Esophagus mucosa (tissue), 1 donor: ENCODE data around the gene MGAT4B. TPM values are rescaled to one million over a fixed set of nuclear protein-coding genes. Genes with fewer than 3 reads are reported as not detected.

ENCODE experiments used
- ATAC-seq: fragments of 200-7000 bp; cut with Tn5 transposase; one replicate; pipeline ENCODE4 v1.9.1; 2020
- total RNA-seq: library from RNA; stranded (reverse); gene quantifications from one replicate; pipeline ENCODE4 v1.2.4, GENCODE V29; 2023
- donor health status: DM: yes; HTN: yes; CAD: no.

The MGAT4B gene
- total RNA-seq, 1 donor from 2014 or later: 72.1 TPM

DNA sequence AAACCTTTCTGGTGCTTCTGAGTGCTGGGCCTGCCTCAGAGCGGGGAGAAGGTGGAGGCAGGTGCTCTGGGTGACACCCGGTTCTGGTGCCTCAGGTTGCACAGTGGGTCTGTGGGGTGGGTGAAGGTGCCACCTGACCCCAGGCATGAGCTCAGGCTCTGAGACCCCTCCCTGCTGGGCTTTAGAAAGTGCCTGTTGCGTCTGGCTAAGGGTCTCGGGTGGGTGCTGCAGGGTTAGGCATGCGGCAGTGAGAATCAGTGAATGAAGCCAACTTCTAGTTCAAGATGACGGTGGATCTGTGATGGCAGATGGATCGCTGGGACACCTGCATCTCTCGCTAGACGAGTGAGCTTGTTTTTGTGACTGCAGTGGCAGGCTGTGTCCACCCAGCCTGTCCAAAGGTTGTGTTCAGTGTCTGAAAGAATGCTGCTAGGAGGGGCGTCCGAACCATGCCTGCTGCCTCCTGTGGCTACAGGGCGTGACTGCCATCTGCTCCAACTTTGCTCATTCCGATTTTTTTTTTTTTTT, 19.1 kb upstream of the MGAT4B start:
- ATAC-seq: no peak

DNA sequence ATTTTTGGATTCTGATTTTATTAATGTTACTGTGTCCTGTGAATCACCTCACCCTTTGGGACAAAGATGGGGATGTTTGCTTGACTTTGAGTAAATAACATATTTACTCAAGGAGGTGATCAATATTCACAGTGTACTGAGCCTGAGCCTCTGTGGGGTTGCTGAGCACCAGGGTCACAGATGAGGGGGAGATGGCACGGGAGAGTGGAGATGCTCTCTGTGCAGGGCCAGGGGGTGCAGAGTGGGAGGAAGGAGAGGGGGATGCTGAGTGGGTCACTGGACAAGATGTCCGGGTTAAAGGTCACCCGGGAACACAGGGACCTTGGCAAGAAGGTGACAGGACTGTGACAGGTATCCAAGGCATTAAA, 18.1 kb upstream of the MGAT4B start:
- ATAC-seq: no peak

DNA sequence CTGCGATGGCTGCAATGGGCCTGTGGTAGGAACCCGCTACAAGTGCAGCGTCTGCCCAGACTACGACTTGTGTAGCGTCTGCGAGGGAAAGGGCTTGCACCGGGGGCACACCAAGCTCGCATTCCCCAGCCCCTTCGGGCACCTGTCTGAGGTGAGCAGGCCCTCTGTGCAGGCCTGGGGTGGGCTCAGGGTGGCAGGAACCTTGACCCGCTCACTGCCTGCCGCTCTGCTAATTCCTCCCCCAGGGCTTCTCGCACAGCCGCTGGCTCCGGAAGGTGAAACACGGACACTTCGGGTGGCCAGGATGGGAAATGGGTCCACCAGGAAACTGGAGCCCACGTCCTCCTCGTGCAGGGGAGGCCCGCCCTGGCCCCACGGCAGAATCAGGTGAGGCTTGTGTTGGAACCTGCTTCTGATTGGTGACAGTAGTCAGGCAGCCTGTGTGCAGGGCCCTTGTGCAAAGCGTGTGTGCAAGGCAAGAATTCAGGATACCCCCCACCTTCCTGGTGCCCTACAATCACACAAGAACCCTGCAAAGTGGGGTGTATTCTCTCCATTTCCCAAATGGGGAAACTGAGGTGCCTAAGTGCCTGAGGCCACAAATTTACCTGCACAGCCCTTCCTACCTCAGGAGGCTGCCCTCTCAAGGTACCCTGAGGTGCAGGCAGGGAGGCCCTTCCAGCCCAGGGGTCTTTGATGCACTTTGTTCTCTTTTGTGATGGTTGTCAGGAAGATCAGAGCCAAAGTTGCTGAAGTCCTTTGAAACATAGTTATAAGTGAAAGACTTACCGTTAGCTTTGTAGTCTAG, 17.5 kb upstream of the MGAT4B start:
- ATAC-seq: no peak

DNA sequence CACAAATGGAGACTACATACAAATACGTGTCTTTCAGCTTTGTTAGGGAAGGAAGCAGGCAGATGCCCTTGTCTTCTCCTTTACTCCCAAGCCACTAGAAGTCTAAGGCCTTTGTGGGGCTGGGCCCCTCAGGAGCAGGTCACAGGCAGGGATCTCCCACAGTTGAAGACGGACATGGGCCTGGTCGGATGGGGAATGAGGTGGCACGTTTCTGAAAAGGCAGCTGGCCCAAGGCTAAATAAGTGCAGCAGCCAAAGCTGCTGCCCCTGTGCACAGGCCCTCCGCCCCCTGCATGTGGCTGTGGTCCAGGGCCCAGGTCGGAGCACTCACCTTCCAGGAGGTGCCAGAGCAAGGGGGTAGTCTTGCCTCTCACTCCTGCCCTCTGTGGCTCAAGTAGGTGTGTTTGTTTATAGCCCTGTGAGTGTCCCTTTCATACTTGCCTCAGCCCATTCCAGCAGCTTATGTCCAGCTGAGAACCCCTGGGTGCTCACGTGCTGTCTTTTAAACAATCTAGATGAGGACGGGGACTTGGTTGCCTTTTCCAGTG, 15.9 kb upstream of the MGAT4B start:
- no peak for ATAC-seq

DNA sequence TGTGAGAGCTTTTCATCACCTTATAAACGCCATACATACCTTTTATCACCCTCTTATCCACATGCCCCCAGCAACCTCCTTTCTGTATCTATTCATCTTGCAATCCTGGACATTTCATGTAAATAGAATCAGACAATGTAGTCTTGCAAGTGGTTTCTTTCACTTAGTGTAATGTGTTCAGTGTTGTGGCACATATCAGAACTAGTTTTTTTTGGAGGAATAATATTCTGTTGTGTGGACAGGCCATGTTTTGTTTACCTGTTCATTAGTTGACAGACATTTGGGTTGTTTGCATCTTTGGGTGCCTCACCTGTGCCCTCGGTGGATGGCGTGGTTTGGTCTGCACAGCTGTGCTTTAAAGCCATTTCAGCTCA, 15.4 kb upstream of the MGAT4B start:
- no peak for ATAC-seq

DNA sequence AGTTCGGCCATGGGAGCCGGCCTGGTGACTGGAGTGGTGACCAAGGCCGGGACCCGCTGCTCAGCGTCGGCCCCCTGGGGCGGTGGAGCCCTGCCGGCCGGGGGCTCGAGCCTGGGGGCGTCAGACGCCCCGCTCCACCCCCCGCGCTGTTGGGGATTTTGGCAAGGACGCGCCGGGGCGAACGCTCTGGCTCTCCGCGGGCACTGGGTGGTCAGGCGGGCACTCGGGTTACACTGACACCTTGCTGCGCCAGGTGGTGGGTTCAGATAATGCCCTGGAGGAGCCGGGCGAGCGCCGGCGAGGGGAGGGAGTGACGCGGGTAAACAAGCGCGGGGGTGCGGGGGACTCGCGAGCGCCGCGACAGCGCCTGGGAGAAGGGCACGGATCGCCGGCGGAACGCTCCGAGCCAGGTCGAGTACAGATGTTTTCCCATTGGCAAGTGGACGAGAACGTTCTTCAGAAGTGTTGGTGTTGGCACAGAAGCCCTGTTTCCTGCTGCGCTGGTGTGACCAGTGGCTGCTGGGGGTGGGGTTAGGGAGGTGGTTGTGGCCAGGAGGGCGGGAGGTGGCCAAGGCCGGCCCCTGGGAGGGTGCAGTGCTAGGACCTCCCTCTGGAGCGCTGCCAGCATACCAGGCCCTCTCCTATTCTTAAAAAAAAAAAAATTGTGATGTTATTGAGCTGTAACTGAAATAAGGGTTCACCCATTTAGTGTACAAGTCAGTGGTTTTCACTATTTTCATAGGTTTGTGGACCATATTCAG, 14.8 kb upstream of the MGAT4B start:
- ATAC-seq: peak; percentile 78

DNA sequence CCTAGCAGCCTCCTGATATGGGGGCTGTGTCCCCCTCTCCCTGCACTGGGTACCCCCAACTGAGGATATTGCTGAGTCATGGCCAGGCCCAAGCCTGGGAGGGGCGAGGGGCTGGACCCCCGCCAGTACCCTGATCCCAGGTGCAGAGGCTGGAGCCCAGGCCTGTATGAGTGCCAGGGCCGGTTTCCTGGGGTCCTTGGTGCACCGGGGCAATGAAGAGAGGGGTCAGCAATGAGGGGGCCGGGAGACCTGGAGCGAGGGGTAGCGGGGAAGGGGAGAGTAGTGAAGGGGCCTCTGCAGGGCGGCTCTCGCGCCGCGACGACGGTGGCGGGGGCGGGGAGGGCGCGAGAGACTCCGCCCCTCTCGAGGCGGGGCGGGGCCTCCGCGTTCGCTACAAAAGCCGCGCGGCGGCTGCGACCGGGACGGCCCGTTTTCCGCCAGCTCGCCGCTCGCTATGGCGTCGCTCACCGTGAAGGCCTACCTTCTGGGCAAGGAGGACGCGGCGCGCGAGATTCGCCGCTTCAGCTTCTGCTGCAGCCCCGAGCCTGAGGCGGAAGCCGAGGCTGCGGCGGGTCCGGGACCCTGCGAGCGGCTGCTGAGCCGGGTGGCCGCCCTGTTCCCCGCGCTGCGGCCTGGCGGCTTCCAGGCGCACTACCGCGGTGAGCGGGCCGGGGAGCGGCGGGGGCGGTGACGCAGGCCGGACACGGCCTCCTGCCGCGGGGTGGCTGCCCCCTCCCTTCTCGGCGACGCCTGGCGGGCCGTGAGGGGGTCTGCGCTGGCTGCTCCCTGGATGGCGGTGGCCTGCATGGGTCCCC, 14.0 kb upstream of the MGAT4B start, which contains the start of gene SQSTM1:
TSS of gene SQSTM1 (plus strand) at position 423 of the 815 bp plus-strand sequence. CDS start at position 455, 32 bp downstream.
- ATAC-seq: peak; percentile 64

DNA sequence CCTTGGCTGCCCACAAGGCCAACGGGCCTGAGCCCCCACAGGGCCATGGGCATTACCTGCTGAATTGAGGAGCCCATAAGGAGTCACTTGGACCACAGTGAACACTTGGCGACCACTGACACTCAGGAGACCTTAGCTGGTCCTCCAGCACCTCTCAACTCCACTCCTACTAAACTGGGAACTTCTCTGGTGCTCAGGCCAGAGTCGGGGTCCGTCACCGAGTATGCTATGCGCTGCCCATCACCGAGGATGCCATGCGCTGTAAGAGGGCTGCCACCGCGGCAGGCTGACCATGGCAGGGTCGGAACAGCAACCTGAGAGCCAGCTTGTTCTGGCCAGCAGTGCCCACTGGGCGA, 13.4 kb upstream of the MGAT4B start:
- no peak for ATAC-seq

DNA sequence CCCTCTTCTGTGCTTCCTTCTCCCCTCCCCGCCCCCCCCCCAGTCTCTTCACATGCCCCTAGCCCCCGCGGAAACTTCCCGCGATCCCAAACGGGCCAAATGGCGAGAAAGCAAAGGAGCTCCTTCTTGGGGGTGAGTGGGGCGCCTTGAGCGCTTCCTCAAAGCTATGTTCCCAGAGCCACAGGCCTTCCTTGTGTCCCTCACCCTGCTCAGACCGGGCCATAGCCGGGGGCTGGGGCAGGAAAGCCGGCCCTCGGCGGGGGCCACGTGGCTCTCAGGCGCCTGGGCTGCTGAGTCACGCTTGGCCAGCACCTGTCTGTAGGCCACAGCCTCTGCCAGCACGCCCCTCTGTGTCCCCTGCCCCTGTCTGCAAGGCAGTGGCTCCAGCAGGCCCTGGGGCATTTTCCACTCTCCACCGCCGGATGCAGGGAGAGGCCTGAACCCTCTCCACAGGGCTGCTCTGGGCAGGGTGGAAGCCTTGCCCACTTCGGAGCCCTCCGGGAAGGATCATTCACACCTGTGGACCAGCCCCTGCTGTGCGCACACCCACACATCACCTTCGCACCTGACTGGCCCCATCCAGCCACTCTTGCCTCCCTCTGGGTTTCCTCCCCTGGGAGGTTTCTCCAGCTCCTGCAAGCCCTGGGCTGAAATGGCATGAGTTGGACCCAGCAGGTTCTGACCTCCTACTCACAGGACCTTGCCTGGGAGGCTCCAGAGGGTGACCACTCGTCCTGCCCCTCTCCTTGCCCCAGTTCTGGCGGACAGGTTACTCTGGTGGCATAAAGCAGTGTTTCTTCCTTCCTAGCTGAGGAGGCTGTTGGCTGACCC, 12.8 kb upstream of the MGAT4B start:
- peak; percentile 30 for ATAC-seq

DNA sequence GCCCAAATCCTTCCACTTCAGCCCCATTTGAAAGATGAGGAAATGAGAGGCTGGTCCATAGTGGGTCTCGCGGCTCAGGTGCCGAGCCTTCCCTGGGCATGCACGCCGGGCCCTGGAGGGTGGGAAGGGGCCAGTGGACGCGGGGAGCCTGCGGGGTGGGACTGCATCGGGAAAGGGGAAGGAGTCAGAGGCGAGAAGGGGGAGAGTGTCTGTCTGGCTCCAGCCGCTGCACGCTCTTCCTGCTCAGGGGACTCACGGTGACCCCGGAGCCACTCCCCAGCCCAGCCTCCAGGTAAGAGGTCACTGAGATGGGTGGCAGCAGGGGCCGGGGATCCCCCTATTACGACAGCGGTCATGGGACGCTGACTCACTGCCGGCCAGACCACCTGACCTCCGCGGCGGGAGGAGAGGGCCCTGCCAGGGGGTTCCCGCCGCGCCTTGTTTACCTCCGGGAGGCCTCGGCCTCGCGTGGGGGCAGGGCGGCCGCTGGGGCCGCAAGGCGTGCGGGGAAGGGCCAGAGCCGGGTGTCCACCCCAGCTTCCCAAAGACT, 12.2 kb upstream of the MGAT4B start:
- peak; percentile 82 for ATAC-seq

DNA sequence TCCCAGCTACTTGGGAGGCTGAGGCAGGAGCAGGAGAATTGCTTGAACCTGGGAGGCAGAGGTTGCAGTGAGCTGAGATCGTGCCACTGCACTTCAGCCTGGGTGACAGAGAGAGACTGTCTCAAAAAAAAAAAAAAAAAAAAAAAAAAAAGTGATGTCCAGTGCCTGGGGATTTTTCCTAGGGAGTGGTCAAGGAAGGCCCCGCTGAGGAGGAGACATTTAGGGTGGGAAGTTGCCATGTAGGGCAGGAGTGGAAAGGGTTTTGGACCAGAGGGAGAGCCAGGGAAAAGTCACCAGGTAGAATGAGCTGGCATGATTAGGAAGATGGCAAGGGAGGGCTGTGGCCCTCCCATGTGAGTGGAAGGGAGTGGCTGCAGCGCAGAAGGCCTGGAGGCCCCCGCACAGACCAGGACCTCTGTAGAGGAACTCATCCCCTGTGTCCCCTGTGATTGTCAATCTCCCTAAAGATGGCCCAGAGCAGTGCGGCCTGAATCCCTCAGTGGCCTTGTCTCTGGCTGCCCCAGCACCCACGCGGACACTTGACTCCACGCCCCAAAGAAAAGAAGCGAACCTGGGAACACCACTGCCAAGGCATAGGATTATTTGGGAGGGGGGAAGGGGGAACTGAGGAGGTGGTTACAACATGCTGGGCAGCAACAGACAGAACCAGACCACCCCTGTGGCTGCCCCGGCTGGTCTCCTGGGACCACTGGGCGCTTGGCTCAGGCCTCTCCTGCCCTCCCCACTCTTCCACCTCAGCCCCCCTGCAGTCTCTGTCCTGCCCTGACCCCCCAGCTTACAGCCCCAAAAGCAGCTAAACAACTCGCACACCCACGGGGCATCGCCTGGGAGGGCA, 11.5 kb upstream of the MGAT4B start:
- no peak for ATAC-seq

DNA sequence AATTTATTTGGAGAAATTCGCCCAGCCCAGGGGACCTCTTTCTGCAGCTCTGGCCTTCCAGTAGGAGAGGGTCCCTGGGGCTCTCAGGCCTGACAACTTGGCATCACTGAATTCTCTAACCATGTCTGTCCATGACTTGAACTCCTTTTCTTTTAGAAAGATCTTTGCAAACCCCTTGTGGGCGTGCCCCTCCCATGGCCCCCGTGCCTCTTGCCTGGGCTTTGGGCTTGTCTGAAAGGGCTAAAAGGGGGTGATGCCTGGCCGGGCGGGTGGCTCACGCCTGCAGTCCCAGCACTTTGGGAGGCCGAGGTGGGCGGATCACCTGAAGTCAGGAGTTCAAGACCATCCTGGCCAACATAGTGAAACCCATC, 10.8 kb upstream of the MGAT4B start:
- no peak for ATAC-seq

DNA sequence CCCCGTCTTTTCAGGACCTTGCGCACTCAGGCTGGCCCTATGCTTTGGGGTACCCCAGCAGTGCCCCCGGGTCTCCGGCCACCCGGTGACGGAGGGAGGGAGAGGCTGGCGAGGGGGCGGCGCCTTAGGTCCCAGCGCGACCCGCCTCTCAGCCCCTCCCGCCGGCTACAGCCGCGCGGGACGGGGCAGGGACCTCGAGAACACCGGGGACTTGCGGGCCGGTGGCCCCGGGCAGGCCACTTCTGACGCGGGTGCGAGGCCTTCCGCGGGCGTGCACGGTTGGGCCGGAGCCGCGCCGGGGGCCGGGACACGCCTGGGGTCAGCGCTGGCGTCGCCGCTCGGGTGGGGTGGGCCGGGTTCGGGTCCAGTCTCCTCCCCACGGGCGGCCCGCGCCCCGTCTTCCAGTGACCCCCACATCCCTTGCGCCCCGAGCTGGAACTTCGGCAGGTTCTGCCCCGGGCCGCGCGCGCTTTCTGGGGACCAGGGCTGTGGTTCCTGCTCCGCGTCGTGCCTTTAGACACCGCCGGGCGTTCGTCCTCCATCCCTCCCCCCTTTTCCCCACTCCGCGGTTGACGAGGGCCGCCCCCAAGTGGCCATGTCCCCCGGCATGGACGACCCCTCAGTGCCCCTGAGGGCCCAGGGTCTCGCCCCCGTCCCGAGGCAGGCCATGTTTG, 10.3 kb upstream of the MGAT4B start:
- ATAC-seq: no peak

DNA sequence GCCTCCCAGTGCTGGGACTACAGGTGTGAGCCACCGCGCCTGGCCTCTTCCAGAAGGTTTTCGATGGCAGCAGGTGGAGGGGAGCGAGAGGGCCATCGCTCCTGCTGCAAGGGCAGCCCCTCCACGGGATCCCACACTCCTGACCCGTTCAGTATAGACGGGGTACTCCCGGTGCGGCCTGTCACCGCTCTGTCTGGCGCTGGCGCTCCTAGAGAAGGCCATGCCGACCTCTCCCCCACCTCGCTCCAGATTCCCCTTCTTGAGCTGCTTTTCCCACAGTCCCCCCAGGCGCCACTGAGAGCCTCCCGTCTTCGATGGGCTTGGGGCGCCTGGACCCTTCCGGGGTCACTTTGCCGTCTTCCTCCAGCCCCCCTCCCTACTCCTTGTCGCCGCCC, 9.7 kb upstream of the MGAT4B start:
- no peak for ATAC-seq

DNA sequence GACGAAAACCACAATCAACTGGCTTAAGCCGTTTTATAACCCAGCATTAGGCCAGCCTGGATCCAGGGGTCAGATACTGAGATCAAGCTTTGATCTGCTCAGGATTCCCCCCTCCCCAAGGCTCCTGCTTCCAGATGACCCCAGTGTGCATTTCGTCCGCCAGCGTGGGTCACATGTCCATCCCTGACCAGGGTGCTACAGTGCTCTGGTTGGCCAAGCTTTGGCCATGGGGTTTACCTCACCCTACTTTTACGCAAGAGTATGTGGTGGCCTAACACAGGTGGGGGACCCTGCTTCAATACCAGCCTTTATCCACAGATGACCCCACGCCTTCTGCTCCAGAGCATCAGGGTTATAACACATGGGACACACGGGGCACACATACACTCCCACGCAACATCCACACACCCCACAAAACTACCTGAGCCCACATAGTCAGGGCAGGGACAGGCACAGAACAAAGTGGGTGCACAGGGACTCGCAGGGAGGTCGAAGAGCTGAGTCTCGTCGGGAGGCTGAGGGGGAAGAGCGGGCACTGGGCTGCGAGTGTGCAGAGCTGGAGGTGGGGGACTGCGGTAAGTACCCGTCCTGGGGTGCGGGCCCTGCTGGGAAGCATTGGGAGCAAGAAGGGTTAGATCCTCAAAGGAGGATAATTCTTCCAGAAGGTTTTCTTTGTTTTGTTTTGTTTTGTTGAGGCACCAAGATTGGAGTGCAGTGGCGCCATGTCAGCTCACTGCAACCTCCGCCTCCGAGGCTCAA, 9.0 kb upstream of the MGAT4B start:
- no peak for ATAC-seq

DNA sequence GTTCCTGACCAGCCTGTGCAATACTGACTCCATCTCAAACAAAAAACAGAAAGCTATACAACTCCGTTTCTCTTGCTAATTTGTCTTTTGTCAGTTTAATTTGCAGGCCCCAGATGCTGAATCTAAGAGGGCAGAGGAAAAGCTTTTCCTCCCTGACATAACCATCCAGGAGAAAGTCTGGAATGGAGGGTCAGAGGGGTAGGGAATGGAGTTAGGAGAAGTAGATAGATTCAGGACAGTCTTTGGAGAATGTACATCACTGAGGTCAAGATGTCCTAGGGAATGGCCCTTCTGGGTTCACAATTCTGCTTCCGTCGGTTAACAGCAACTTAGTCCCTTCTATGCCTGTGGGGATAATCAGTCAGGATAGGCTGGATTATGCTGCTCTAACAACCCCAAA, 7.4 kb upstream of the MGAT4B start:
- no peak for ATAC-seq

DNA sequence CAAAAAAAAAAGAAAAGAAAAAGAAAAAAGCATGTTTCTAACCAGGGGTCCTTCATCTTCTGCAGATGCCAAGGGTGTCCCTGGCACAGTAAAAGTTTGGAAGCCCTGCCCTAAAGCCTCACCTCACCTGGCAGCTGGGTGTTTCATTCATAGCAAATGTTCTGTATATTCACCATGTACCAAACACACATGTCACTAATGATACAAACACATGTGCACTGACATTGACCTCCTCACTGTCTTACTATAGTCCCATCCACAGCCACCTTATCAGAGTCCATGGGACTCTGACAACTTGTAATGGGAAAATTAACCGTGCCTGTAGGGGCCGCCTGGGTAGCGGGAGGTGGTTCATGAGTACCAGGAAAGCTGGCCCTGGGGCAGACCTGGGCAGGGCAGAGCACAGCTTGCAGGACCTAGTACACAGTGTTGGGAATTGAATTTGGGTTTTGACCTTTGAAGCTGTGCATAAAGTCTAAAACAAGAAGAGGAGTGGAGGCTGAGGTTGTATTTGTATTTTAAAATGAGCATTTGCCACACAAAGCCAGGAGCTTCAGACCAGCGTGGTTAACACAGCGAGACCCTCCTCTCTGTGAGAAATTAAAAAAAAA, 6.4 kb upstream of the MGAT4B start:
- no peak for ATAC-seq

DNA sequence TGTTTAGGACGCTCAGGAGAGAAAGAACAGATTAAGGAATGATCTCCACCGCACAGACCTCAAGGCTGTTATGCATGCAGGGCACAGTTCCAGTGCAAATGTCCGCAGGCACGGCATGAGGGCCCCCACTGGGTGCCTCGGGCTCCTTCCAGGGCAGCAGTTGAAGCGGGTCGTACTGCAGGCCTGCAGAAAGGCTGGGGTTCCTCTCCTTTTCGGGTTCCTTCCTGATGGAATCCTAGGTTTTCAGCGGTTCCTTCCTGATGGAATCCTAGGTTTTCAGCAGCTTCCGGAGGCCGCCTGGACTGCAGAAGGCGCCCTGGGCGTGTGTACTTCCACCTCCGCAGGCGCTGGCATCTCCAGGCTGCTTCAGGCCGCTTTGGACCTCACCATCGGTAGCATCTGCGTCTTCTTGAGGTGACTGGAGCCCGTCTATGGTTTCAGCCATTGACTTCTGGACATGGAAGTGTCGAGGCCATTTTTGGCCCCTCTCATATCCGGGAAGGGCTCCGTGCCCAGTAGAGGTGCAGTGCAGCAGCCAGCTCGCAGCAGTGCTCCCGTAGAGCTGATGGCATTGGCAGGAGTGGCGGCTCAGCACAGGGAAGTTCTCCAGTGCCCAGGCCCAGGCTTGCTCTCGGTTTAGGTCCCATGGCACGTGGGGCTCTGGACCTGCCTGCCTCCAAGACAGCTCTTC, 5.6 kb upstream of the MGAT4B start:
- no peak for ATAC-seq
